HepG2 (cell line): ENCODE measurements around the gene S100A10. TPM values are rescaled to one million over a fixed set of nuclear protein-coding genes. Genes with fewer than 3 reads are reported as not detected.

ENCODE experiments used
- ATAC-seq: fragments of 200-7000 bp; cut with Tn5 transposase; 3 replicates; pipeline ENCODE4 v1.9.1; 2020; ENCODE audit warnings: mild to moderate bottlenecking, moderate library complexity
- BruUV-seq: library from RNA; stranded (reverse); fragments of 400-500 nt; replicated peaks from 2 replicates; lab custom pipeline; 2021; lab: Mats Ljungman, UMichigan
- CTCF ChIA-PET: fragments of 300-600 bp; formaldehyde crosslinking; extraction: SDS; loops from one replicate; lab custom pipeline; 2021; ENCODE audit warnings: low total read pairs, inconsistent platforms, low intra/inter-chr PET ratio; lab: Yijun Ruan, JAX
- POLR2A ChIA-PET: fragments of 350-600 bp; sonication (Branson Sonifier 250); formaldehyde crosslinking; loops from one replicate; lab custom pipeline; 2020; ENCODE audit warnings: antibody characterized with exemption, inconsistent platforms; lab: Yijun Ruan, JAX
- DNase-seq: peaks from one replicate; pipeline ENCODE4 v3.0.0-alpha.2; 2015; ENCODE audit warnings: low spot score
- FAIRE-seq: peaks from 3 replicates; lab custom pipeline; 2011; peaks lifted over from hg19 to GRCh38; lab: Jason Lieb, UNC
- H2AFZ ChIP-seq: one replicate; pipeline ENCODE4 v1.6.1; 2011; ENCODE audit warnings: low read length, inconsistent platforms
- H3K27ac ChIP-seq: fragments of 300-600 bp; 3 replicates; pipeline ENCODE4 v1.8.0; 2011; ENCODE audit warnings: mixed run types, mild to moderate bottlenecking, mixed read lengths, low read length, inconsistent platforms; ENCODE audit not compliant: insufficient read depth; ENCODE audit errors: extremely low read length
- H3K27me3 ChIP-seq, 2 experiments: fragments of 200-600 bp in 1 of 2; 2 replicates in 1 of 2; 3 replicates in 1 of 2; pipeline versions ENCODE4 v1.6.0 to v1.8.0; 2011; ENCODE audit warnings: low read length in 2 of 2, mild to moderate bottlenecking in 2 of 2, moderate library complexity in 2 of 2, inconsistent platforms in 1 of 2; ENCODE audit not compliant: insufficient read depth in 2 of 2, control insufficient read depth in 1 of 2
- H3K36me3 ChIP-seq, 2 experiments: fragments of 200-600 bp in 1 of 2; replicated peaks in 1 of 2; 2 replicates in 1 of 2; 3 replicates in 1 of 2; pipeline versions ENCODE4 v1.5.1 to v1.8.0; 2011; ENCODE audit warnings: low read length in 2 of 2, inconsistent platforms in 1 of 2; ENCODE audit not compliant: insufficient read depth in 2 of 2, control insufficient read depth in 1 of 2
- H3K4me1 ChIP-seq: 2 replicates; pipeline ENCODE4 v1.5.1; 2012; ENCODE audit warnings: low read length, inconsistent platforms; ENCODE audit not compliant: insufficient read depth
- H3K4me2 ChIP-seq: 2 replicates; pipeline ENCODE4 v1.6.0; 2011; ENCODE audit warnings: low read depth, low read length, inconsistent platforms
- H3K4me3 ChIP-seq, 3 experiments: fragments of 200-600 bp in 1 of 3; sonication (generic), shearing (Covaris generic) in 1 of 3; replicated peaks in 1 of 3; 2 replicates each; pipeline ENCODE4 v1.5.1; 2011 to 2016; ENCODE audit warnings: low read length in 3 of 3, inconsistent platforms in 2 of 3, low read depth in 2 of 3, mild to moderate bottlenecking in 2 of 3, control low read depth in 1 of 3, mixed read lengths in 1 of 3; ENCODE audit not compliant: insufficient read depth in 1 of 3
- H3K79me2 ChIP-seq: one replicate; pipeline ENCODE4 v1.6.1; 2011; ENCODE audit warnings: low read length, inconsistent platforms; ENCODE audit not compliant: insufficient read depth
- H3K9ac ChIP-seq: 2 replicates; pipeline ENCODE4 v1.6.0; 2011; ENCODE audit warnings: mild to moderate bottlenecking, low read depth, low read length, inconsistent platforms; ENCODE audit not compliant: insufficient read depth
- H3K9me3 ChIP-seq: 2 replicates; pipeline ENCODE4 v1.5.1; 2012; ENCODE audit warnings: mild to moderate bottlenecking, low read length
- H4K20me1 ChIP-seq: 2 replicates; pipeline ENCODE4 v1.6.0; 2011; ENCODE audit warnings: inconsistent platforms, mild to moderate bottlenecking, low read length, moderate library complexity; ENCODE audit not compliant: insufficient read depth
- HOXA3 ChIP-seq: sonication (generic); formaldehyde crosslinking; IDR thresholded peaks from 2 replicates; pipeline ENCODE4 v1.5.0; 2020; ENCODE audit warnings: missing genetic modification reagents
- KDM2A ChIP-seq: sonication (generic); formaldehyde crosslinking; IDR thresholded peaks from 2 replicates; pipeline ENCODE4 v1.4.0; 2020; ENCODE audit warnings: low read depth, missing genetic modification reagents, borderline replicate concordance
- MTA3 ChIP-seq: sonication (generic); formaldehyde crosslinking; IDR thresholded peaks from 2 replicates; pipeline ENCODE4 v1.4.0; 2020; ENCODE audit warnings: missing genetic modification reagents
- REL ChIP-seq: sonication (generic); formaldehyde crosslinking; conservative IDR thresholded peaks from 2 replicates; pipeline ENCODE4 v1.8.0; 2022; ENCODE audit warnings: mild to moderate bottlenecking, missing genetic modification reagents, moderate library complexity
- SMARCC2 ChIP-seq: fragments of 450-650 bp; IDR thresholded peaks from 2 replicates; pipeline ENCODE4 v1.6.1; 2017; ENCODE audit warnings: antibody characterized with exemption, mild to moderate bottlenecking
- WGBS: methylation state at CpG from one replicate; pipeline ENCODE4 v1.1.6; 2017; ENCODE audit warnings: low lambda C conversion rate; 5-methylcytosine and 5-hydroxymethylcytosine counted together
- in situ Hi-C: cut with HindIII; loops from 2 replicates; pipeline ENCODE4 v1.10.0; 2017; ENCODE audit warnings: low pct_unique_long_range_greater_than_20kb; ENCODE audit not compliant: extremely low pct_ligation_motif_present
- intact Hi-C: fragments of 100-400 bp; cut with micrococcal nuclease; formaldehyde crosslinking; loops from one replicate; pipeline ENCODE4 v1.10.0; 2022; ENCODE audit not compliant: unreplicated experiment
- polyA plus RNA-seq, 8 experiments: library from polyadenylated mRNA; depleted of rRNA in 3 of 8; stranded (reverse) in 7 of 8; unstranded in 1 of 8; fragments of >200 nt; fragmentation: Illumina TruSeq in 4 of 8; extraction: Trizol in 4 of 8; gene quantifications; 2 replicates each; pipeline versions ENCODE4 v1.2.1 to v1.2.3, GENCODE V29; 2011 to 2016; ENCODE audit warnings: low read depth in 4 of 8, missing spikeins in 1 of 8, mixed read lengths in 1 of 8; ENCODE audit not compliant: insufficient read depth in 1 of 8
- total RNA-seq, 5 experiments: library from RNA; depleted of rRNA; stranded (reverse); fragments of >200 nt; fragmentation: Illumina TruSeq; extraction: Trizol; gene quantifications; 2 replicates each; pipeline ENCODE4 v1.2.3, GENCODE V29; 2016; ENCODE audit warnings: low read depth in 1 of 5
- TF ChIP-seq, protein P1 (sequence below): fragments of 450-650 bp; IDR thresholded peaks from 2 replicates; pipeline ENCODE4 v1.6.1; 2016
- TF ChIP-seq, protein P2 (sequence below): sonication (generic); formaldehyde crosslinking; IDR thresholded peaks from 2 replicates; pipeline ENCODE4 v1.4.0; 2020; ENCODE audit warnings: missing genetic modification reagents, mild to moderate bottlenecking, borderline replicate concordance

The S100A10 gene
- total and polyA plus RNA-seq, 2 of the 13 experiments (the other 11 are each of a cell fraction or from before 2014, with no cell fraction given): 16.8 to 28.7 TPM

DNA sequence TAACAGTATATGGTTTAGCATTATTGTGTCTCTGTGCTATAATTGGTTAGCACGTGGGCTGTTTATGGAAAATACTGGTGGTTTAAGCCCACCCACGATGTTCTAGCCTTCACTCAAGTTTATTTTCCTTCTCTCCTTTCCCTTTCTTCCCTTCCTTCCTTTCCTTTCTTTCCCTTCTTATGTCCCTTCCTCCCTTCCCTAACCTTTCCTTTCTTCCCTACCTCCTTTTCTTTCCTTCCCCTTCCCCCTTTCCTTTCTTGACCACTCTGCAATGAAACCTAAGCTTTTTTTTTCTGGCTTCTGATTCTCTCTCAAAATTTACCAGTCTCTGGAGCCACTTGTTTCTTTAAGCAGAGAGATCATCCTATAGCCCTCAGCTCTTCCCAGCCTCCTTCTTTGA, 13.4 kb upstream of the S100A10 start:
- ATAC-seq: no peak
- H2AFZ ChIP-seq: no peak overlapping the region
- no peak for DNase-seq
- H3K27me3 ChIP-seq: peaks cover 3 to 5% of the 10 kb centered on the region in 2 experiments; a peak in 3 of 5 replicates
- no peaks in the 10 kb centered on the region for H3K9me3 ChIP-seq
- H3K27ac ChIP-seq: no peak overlapping the region
- ChIA-PET CTCF (no interaction called here), POLR2A (no interaction called here)
- TF ChIP-seq SMARCC2 (no peak), REL (CRISPR knock-in tag) (no peak), KDM2A (no peak), HOXA3 (CRISPR knock-in tag) (no peak), MTA3 (CRISPR knock-in tag) (no peak)
- TF ChIP-seq, protein P1, sequence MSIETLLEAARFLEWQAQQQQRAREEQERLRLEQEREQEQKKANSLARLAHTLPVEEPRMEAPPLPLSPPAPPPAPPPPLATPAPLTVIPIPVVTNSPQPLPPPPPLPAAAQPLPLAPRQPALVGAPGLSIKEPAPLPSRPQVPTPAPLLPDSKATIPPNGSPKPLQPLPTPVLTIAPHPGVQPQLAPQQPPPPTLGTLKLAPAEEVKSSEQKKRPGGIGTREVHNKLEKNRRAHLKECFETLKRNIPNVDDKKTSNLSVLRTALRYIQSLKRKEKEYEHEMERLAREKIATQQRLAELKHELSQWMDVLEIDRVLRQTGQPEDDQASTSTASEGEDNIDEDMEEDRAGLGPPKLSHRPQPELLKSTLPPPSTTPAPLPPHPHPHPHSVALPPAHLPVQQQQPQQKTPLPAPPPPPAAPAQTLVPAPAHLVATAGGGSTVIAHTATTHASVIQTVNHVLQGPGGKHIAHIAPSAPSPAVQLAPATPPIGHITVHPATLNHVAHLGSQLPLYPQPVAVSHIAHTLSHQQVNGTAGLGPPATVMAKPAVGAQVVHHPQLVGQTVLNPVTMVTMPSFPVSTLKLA: 0 out of 2 replicates have a peak, but pooled peaks have one; percentile 43
- TF ChIP-seq, protein P2, sequence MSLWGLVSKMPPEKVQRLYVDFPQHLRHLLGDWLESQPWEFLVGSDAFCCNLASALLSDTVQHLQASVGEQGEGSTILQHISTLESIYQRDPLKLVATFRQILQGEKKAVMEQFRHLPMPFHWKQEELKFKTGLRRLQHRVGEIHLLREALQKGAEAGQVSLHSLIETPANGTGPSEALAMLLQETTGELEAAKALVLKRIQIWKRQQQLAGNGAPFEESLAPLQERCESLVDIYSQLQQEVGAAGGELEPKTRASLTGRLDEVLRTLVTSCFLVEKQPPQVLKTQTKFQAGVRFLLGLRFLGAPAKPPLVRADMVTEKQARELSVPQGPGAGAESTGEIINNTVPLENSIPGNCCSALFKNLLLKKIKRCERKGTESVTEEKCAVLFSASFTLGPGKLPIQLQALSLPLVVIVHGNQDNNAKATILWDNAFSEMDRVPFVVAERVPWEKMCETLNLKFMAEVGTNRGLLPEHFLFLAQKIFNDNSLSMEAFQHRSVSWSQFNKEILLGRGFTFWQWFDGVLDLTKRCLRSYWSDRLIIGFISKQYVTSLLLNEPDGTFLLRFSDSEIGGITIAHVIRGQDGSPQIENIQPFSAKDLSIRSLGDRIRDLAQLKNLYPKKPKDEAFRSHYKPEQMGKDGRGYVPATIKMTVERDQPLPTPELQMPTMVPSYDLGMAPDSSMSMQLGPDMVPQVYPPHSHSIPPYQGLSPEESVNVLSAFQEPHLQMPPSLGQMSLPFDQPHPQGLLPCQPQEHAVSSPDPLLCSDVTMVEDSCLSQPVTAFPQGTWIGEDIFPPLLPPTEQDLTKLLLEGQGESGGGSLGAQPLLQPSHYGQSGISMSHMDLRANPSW (CRISPR knock-in tag): no peak
- no peak for FAIRE-seq
- H3K4me2 ChIP-seq: no peak overlapping the region
- no peak overlapping the region for H3K4me3 ChIP-seq
- intact Hi-C loops: no loop called here
- in situ Hi-C loops: no loop called here
- BruUV-seq: no TSS peak
- WGBS: 0% methylated on average over 2 of the region's 2 CpGs
- H3K9ac ChIP-seq: no peak overlapping the region
- H4K20me1 ChIP-seq: no peaks in the 10 kb centered on the region
- H3K4me1 ChIP-seq: 0 out of 2 replicates have a peak, but pooled peaks cover 5% of the 10 kb centered on the region
- H3K36me3 ChIP-seq: no peaks in the 10 kb centered on the region
- no peaks in the 10 kb centered on the region for H3K79me2 ChIP-seq
